ENCODE results near the gene SPACA9. TPM values are rescaled to one million over a fixed set of nuclear protein-coding genes. Genes with fewer than 3 reads are reported as not detected.
A peak's percentile ranks its signal among the peaks of the same experiment; 100 is the strongest.

SPACA9 gene
- total RNA-seq, 2 experiments from 2014 or later = 2.5 to 2.9 TPM

DNA sequence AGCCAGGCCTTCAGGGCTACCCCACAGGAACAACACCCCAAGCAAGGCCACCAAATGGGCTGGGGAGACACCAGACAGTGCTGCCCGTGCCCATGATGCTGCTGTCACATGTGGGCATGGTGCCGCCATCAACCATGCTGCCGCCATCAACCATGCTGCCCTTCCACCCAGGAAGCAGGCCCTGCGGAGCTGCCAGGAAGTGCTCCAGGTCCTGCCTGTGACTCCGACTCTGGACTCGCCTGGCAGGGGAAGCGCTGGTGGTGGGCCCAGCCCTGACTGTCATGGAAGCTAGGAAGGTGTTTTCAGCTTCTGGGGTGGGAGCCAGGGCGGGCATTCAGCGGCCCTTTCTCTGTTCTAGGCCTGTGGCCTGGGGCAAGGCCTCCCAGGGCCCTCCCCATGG lies 9.4 kb upstream of the SPACA9 start:
- Mint-ChIP-seq H3K27me3 (ENCODE audit: low read depth) (no peaks in the 10 kb centered on the region), H3K9me3 (no peaks in the 10 kb centered on the region), H3K27ac (no peak overlapping the region), H3K4me1 (ENCODE audit: low read depth) (no peaks in the 10 kb centered on the region), H3K36me3 (ENCODE audit: low read depth) (no peaks in the 10 kb centered on the region), H3K4me3 (no peak overlapping the region)
- CTCF ChIA-PET = no interaction called here
- DNase-seq = no peak
- intact Hi-C loops (cut with micrococcal nuclease) = no loop called here

DNA sequence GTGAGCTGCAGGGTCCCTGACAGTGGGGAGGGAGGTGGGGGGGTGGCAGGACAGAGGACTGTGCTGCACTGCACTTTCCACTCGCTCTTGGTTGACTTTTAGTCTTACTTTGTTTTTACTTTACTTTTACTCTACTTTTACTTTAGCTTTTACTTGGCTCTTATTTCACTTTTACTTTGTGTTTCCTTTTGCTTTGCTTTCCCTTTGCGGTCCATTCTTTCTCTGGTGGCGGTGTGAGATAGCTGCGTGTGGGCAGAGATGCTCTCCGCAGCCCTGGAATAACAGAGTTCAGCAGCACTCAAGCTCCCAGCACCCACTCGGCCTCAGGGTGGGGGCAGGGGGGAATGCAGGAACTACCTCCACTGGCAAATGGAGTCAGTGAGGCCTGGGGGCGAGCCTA lies 5.3 kb upstream of the SPACA9 start:
- H3K9me3 Mint-ChIP-seq = no peaks in the 10 kb centered on the region

DNA sequence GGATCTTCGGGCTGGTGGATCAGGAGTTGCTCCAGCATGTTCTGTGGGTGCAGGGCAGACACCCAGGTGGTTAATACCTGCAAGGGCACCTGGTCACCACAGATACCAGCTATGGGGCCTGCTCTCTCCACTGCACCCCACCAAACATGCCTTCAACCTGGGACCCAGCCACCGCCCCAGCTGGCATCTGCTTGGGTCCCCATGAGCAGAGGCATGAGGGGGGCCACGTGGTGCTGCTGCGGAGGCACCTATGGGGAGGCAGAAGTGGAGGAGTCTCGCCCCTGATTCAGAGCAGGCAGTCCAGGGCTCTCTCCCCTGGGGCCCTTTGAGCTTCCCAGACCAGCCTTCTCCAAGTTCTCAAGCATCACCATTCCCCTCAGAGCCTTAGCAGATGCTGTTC lies 3.5 kb upstream of the SPACA9 start:
- no peak overlapping the region for H3K27ac Mint-ChIP-seq
- CTCF ChIA-PET = no interaction called here
- H3K4me3 Mint-ChIP-seq = no peak overlapping the region
- no peaks in the 10 kb centered on the region for H3K36me3 Mint-ChIP-seq (ENCODE audit: low read depth)
- H3K9me3 Mint-ChIP-seq = no peaks in the 10 kb centered on the region
- intact Hi-C loops (cut with micrococcal nuclease) = no loop called here
- H3K27me3 Mint-ChIP-seq (ENCODE audit: low read depth) = no peaks in the 10 kb centered on the region
- peaks cover 8% of the 10 kb centered on the region for H3K4me1 Mint-ChIP-seq (ENCODE audit: low read depth)
- DNase-seq = no peak

More for the DNA sequence above, 5.3 kb upstream of the SPACA9 start:
- intact Hi-C loops (cut with micrococcal nuclease) = no loop called here
- Mint-ChIP-seq H3K4me1 (ENCODE audit: low read depth) (no peaks in the 10 kb centered on the region), H3K27ac (no peak overlapping the region), H3K4me3 (no peak overlapping the region), H3K27me3 (ENCODE audit: low read depth) (no peaks in the 10 kb centered on the region), H3K36me3 (ENCODE audit: low read depth) (no peaks in the 10 kb centered on the region)
- no peak for DNase-seq
- CTCF ChIA-PET = interaction anchor here (1.1 kb wide), 1 partner anchor 27 kb away, joined by 3 read pairs; no protein-coding TSS in a partner anchor

DNA sequence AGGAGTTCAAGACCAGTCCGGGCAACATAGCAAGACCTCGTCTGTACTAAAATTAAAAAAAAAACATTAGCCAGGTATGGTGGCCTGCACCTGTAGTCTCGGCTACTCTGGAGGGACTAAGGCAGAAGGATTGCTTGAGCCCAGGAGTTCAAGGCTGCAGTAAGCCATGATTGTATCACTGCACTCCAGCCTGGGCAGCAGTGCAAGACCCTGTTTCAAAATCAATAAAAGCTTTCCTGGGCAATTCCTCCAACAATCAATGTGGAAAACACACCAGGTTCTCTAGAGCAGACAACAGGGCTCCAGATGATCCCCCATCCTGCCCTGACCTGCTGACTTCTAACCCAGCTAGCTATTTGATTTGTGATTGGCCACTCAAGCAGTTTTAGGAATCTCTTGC lies 1.8 kb upstream of the SPACA9 start:
- DNase-seq = no peak
- H3K36me3 Mint-ChIP-seq (ENCODE audit: low read depth) = no peaks in the 10 kb centered on the region
- peak overlapping the region; percentile 74 for H3K4me3 Mint-ChIP-seq
- no peak overlapping the region for H3K27ac Mint-ChIP-seq
- H3K9me3 Mint-ChIP-seq = no peaks in the 10 kb centered on the region
- H3K27me3 Mint-ChIP-seq (ENCODE audit: low read depth) = no peaks in the 10 kb centered on the region
- CTCF ChIA-PET = interaction anchor here (0.6 to 4.0 kb wide), 2 partner anchors 25 to 172 kb away, joined by 6 to 18 read pairs; no protein-coding TSS in a partner anchor
- intact Hi-C loops (cut with micrococcal nuclease) = no loop called here
- peaks cover 8% of the 10 kb centered on the region for H3K4me1 Mint-ChIP-seq (ENCODE audit: low read depth)

DNA sequence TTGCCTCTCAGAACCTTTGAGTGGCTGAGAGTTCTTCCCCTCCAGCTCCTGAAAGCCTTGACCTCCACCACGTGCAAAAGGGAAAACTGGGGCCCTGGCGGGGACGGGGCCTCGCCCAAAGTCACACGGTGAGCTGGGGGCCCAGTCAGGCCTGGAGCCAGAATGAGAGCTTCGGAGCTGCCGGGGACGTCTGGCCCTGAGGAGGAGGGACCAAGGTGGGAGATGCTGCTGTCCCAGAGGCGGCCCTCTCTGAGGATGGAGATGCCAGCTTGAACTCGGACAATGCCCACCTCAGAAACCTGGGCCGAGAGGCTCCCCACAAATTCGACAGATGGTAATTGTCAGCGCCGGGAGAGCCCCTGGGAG lies 1.3 kb upstream of the SPACA9 start:
- H3K36me3 Mint-ChIP-seq (ENCODE audit: low read depth) = no peaks in the 10 kb centered on the region
- peaks cover 8% of the 10 kb centered on the region for H3K4me1 Mint-ChIP-seq (ENCODE audit: low read depth)
- CTCF ChIA-PET = interaction anchor here (4.0 kb wide), 1 partner anchor 25 kb away, joined by 18 read pairs; no protein-coding TSS in a partner anchor
- no peaks in the 10 kb centered on the region for H3K27me3 Mint-ChIP-seq (ENCODE audit: low read depth)
- DNase-seq = no peak
- intact Hi-C loops (cut with micrococcal nuclease) = no loop called here
- no peaks in the 10 kb centered on the region for H3K9me3 Mint-ChIP-seq
- no peak overlapping the region for H3K27ac Mint-ChIP-seq
- peak overlapping the region; percentile 74 for H3K4me3 Mint-ChIP-seq

DNA sequence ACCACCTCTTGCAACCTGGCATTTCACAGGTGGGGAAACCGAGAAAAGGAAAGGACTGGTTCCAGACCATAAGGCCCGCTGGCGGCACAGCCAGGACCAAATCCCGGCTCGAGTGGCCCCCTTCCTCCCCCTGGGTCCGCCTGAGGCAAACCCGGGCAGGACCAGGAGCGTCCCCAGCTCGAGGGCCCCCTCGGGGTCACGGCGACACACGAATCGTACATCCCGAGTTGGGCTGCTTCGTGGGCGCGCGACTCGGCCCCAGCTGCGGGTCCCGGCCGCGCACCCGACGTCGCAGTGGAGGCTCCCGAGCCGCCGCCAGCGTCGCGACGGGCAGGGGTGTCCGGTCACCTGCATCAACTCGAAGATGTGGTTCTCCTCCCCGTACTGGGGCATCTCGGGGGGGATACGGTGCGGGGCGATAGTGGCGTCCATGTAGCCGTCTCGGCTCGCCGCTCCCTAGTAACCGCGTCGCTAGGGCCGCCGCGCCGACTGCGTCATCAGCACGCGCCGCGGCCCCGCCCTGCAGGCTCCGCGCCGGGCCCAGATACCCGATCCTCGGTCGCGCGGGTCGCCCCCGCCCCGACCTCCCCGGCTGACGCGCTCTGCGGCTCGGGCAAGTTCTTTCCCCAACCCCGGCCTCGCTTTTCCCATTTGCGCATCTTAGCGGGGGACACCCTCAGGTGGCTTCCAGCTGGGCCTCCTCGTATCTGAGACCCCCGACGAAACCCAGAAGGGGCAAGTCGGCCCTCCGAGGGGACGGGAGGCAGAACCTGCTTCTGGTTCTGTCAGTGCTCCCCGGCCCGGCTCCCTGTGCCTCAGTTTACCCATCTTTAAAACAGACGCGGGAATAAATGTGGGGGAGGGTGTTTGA lies 639 bp upstream of the SPACA9 start, which contains the start of gene AK8:
TSS of gene AK8 (minus strand) at position 461 of the 871 bp plus-strand sequence. CDS start at position 432, 29 bp downstream.
- H3K27ac Mint-ChIP-seq = no peak within 1 kb of the TSS
- CTCF ChIA-PET = interaction anchor here (4.0 kb wide), 1 partner anchor 24 kb away, joined by 18 read pairs; no protein-coding TSS in a partner anchor
- H3K9me3 Mint-ChIP-seq = no peaks in the 10 kb centered on the region
- H3K36me3 Mint-ChIP-seq (ENCODE audit: low read depth) = no peaks in the 10 kb centered on the region
- peak; percentile 71 for DNase-seq
- H3K4me1 Mint-ChIP-seq (ENCODE audit: low read depth) = peaks cover 8% of the 10 kb centered on the region
- intact Hi-C loops (cut with micrococcal nuclease) = loop anchor here (1.0 to 2.0 kb wide), 3 partner anchors 25 to 208 kb away; partner anchors contain the start of genes GTF3C4 and TSC1
- H3K27me3 Mint-ChIP-seq (ENCODE audit: low read depth) = no peaks in the 10 kb centered on the region
- peak within 1 kb of the TSS; percentile 74 for H3K4me3 Mint-ChIP-seq

DNA sequence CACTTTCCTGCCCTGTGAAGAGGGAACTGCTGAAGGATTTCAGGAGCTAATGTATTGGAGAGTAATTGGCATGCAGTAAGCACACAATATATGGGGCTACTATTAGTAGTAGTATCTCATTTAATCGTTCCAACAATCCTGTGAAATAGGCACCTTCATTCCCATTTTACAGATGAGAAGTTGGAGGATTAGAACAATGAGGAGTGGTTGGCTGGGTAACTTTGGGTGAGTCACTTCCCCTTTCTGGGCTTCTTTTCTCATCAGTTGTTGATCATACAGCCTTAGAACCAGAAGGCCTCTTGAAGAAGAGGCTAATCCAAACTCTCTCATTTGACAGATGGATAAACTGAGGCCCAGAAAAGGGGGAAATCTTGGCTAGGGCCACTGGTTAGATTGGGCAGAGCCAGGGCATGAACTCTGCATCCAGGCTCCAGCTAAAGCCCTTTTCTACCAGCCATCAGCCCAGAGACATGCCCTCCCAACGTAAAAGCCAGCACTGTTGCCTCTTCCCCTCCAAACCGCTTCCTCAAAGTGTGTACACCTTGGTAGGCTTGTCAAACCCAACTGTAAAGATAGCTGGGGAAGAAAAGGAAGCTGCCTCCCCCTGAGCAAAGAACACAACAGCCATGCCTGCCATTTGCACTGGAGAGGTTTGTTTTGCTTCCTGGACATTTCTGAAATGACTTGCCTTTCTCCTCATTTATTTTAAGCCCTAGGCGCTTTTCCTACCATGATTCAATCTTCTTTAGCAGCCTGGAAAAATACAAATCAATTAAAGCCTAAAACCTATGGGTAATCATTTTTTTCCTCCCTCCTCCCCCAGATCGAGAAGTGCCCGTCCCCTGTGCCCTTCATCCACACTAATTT lies 992 bp downstream of the SPACA9 start:
- intact Hi-C loops (cut with micrococcal nuclease) = loop anchor here (2.0 kb wide), 1 partner anchor 23 kb away; no protein-coding TSS in a partner anchor
- no peaks in the 10 kb centered on the region for H3K27me3 Mint-ChIP-seq (ENCODE audit: low read depth)
- H3K36me3 Mint-ChIP-seq (ENCODE audit: low read depth) = no peaks in the 10 kb centered on the region
- H3K4me3 Mint-ChIP-seq = peak overlapping the region; percentile 74
- DNase-seq = no peak
- H3K9me3 Mint-ChIP-seq = no peaks in the 10 kb centered on the region
- CTCF ChIA-PET = interaction anchor here (0.9 to 4.0 kb wide), 3 partner anchors 23 to 142 kb away, joined by 4 to 18 read pairs (median 4); no protein-coding TSS in a partner anchor
- H3K4me1 Mint-ChIP-seq (ENCODE audit: low read depth) = peaks cover 8% of the 10 kb centered on the region
- H3K27ac Mint-ChIP-seq = no peak overlapping the region

DNA sequence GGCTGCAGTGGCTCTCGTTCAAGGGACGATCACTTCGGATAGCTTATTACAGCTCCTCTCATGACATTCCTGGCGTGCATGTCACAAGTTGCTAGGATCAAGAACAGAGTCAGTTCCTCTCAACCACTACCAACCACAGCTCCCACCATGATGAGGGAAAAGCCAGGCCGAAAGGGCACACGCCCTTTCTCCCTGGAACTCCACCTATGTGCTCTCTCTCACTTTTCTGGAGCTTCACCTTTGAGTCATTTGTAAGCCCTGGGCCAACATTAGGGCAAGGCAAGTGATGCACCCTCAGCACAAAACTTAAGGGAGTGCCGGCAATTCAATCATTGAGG lies 1.6 kb downstream of the SPACA9 start:
- H3K4me3 Mint-ChIP-seq = peak overlapping the region; percentile 1
- H3K4me1 Mint-ChIP-seq (ENCODE audit: low read depth) = peaks cover 8% of the 10 kb centered on the region
- H3K27me3 Mint-ChIP-seq (ENCODE audit: low read depth) = no peaks in the 10 kb centered on the region
- CTCF ChIA-PET = interaction anchor here (0.7 to 4.0 kb wide), 4 partner anchors 22 to 142 kb away, joined by 3 to 18 read pairs (median 4); no protein-coding TSS in a partner anchor
- H3K36me3 Mint-ChIP-seq (ENCODE audit: low read depth) = no peaks in the 10 kb centered on the region
- no peak for DNase-seq
- no peak overlapping the region for H3K27ac Mint-ChIP-seq
- intact Hi-C loops (cut with micrococcal nuclease) = no loop called here
- H3K9me3 Mint-ChIP-seq = no peaks in the 10 kb centered on the region

DNA sequence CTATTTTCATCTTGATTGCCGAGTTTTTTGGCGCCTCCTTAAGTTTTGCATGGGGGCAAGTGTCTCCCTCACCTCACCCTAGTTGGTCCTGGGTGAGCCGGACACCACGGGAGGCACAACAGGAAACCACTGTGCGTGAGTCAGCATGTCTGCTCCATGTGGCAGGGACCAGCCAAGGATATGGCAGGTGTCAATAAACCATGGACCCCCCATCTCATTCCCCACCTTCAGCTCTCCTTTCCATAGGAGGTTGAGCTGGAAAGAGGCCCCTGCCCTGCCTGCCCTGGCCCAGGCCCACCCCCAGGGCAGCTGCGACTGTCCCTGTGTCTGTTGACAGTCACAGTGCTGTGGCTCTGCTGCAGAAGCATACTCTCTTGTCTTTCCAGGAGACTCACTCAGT lies 3.1 kb downstream of the SPACA9 start:
- DNase-seq = no peak
- H3K4me1 Mint-ChIP-seq (ENCODE audit: low read depth) = peaks cover 8% of the 10 kb centered on the region
- no peak overlapping the region for H3K27ac Mint-ChIP-seq
- CTCF ChIA-PET = no interaction called here
- H3K27me3 Mint-ChIP-seq (ENCODE audit: low read depth) = no peaks in the 10 kb centered on the region
- H3K4me3 Mint-ChIP-seq = no peak overlapping the region
- no peaks in the 10 kb centered on the region for H3K36me3 Mint-ChIP-seq (ENCODE audit: low read depth)
- intact Hi-C loops (cut with micrococcal nuclease) = no loop called here
- H3K9me3 Mint-ChIP-seq = no peaks in the 10 kb centered on the region

DNA sequence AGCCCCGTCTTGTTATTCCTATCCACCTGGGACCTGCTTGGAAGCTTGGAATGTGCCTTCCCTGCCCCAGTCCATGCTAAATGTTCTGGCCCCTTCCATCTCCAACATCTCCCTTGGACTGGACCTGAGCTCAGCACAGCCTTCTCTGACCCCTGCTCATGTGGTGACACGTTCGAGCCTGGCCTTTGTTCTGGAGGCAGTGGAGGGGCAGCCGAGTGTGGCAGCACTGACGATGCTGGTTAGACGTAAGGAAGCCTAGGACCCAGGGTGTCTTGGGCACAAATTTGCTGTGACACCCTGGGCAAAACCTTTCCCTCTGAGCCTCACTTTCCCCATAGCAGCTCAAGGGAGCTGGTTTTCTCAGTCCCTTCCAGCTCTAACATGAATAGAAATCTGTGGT lies 3.9 kb downstream of the SPACA9 start:
- Mint-ChIP-seq H3K27ac (no peak overlapping the region), H3K4me3 (no peak overlapping the region), H3K36me3 (ENCODE audit: low read depth) (no peaks in the 10 kb centered on the region), H3K9me3 (no peaks in the 10 kb centered on the region), H3K4me1 (ENCODE audit: low read depth) (peaks cover 8% of the 10 kb centered on the region), H3K27me3 (ENCODE audit: low read depth) (no peaks in the 10 kb centered on the region)
- CTCF ChIA-PET = no interaction called here
- intact Hi-C loops (cut with micrococcal nuclease) = no loop called here
- DNase-seq = no peak

DNA sequence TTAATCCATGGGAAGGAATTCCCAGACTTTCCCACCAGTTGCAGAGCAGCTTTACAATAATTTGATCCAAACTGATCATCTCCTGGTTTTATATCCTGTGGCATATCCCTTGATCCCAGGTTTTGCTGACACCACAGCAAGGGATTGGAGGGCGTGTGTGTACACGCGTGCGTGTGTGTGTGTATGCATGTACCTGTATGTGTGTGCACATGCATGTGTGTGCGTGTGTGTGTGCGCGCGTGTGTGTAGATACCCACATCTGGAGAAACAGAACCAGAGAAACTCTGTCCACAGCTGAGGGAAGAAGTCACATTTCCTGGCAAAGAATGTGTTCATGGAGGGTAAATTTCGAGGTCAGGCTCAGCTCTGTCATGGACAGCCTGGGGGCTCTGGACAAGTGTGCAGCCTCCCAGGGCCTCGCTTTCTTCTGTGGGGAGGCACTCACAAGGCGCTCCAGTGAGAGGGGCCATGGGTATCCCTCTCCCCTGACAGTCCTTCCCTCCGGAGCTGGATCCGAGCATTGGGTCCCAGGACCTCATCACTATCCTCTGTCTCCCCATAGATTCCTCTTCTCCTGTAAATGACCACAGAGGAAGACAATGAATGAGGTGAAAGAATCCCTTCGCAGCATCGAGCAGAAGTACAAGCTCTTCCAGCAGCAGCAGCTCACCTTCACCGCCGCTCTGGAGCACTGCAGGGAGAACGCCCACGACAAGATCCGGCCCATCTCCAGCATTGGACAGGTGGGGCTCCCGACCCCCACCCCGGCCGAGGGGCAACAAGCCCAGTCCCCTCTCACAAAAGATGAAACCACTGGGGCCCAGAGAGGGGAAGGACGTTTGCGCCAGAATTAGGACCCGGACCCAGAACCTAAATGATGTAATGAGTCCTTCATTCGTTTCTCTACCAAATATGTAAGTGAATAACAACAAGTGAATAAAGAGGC lies 4.9 kb downstream of the SPACA9 start:
- no peaks in the 10 kb centered on the region for H3K9me3 Mint-ChIP-seq
- DNase-seq = no peak
- H3K36me3 Mint-ChIP-seq (ENCODE audit: low read depth) = no peaks in the 10 kb centered on the region
- peaks cover 9% of the 10 kb centered on the region for H3K4me1 Mint-ChIP-seq (ENCODE audit: low read depth)
- no peak overlapping the region for H3K27ac Mint-ChIP-seq
- intact Hi-C loops (cut with micrococcal nuclease) = no loop called here
- no peak overlapping the region for H3K4me3 Mint-ChIP-seq
- H3K27me3 Mint-ChIP-seq (ENCODE audit: low read depth) = no peaks in the 10 kb centered on the region
- CTCF ChIA-PET = interaction anchor here (0.9 kb wide), 1 partner anchor 19 kb away, joined by 3 read pairs; no protein-coding TSS in a partner anchor

All from activated naive CD4-positive, alpha-beta T cell treated with anti-CD3 and anti-CD28 coated beads for 36 hours (primary cell).